Measurements from ENCODE around the gene TMF1. TPM values are rescaled to one million over a fixed set of nuclear protein-coding genes. Genes with fewer than 3 reads are reported as not detected.

TMF1 gene
- 10 to 100 TPM; 57.4 to 58.0 TPM for total RNA-seq

- H3K36me3 Mint-ChIP-seq (ENCODE audit: low read depth), result peaks cover 67% of the 10 kb centered on the region
- peaks cover 54% of the 10 kb centered on the region for H3K4me1 Mint-ChIP-seq
Observed at GRCh38 chr3:69051756-69052471, at the start of gene TMF1. Gene TMF1 (minus strand): TSS chr3:69052333. CDS start chr3:69052086, 247 bp downstream.

GRCh38 chr3:69099576-69099975 lies 47.4 kb upstream of the TMF1 start:
- POLR2A ChIA-PET, result interaction anchor here (0.8 to 2.9 kb wide), 6 partner anchors 8 to 101 kb away, joined by 3 to 10 read pairs (median 5); partner anchors contain the start of gene ARL6IP5
- Mint-ChIP-seq H3K36me3 (ENCODE audit: low read depth) (peaks cover 76% of the 10 kb centered on the region), H3K4me3 (no peak overlapping the region), H3K4me1 (peaks cover 68% of the 10 kb centered on the region), H3K9me3 (no peaks in the 10 kb centered on the region), H3K27ac (no peak overlapping the region), H3K27me3 (no peaks in the 10 kb centered on the region)
- CTCF ChIA-PET, result interaction anchor here (0.7 to 1.0 kb wide), 2 partner anchors 17 to 21 kb away, joined by 3 to 4 read pairs; no protein-coding TSS in a partner anchor
- DNase-seq, result no peak

More at GRCh38 chr3:69051756-69052471, at the start of gene TMF1:
- Mint-ChIP-seq H3K27ac (peak within 1 kb of the TSS; percentile 96), H3K9me3 (no peaks in the 10 kb centered on the region), H3K27me3 (no peaks in the 10 kb centered on the region), H3K4me3 (peak within 1 kb of the TSS; percentile 100)
- peak; percentile 98 for DNase-seq
- POLR2A ChIA-PET, result interaction anchor here (0.8 to 7.2 kb wide), 14 partner anchors 8 to 148 kb away, joined by 3 to 293 read pairs (median 8); partner anchors contain the start of genes ARL6IP5, EOGT and UBA3
- CTCF ChIA-PET, result interaction anchor here (0.7 to 2.9 kb wide), 10 partner anchors 12 to 43 kb away, joined by 3 to 17 read pairs (median 6); partner anchors contain the start of gene UBA3

- Mint-ChIP-seq H3K4me1 (peaks cover 68% of the 10 kb centered on the region), H3K27ac (peak overlapping the region; percentile 17), H3K27me3 (no peaks in the 10 kb centered on the region), H3K36me3 (ENCODE audit: low read depth) (peaks cover 73% of the 10 kb centered on the region), H3K9me3 (no peaks in the 10 kb centered on the region), H3K4me3 (no peak overlapping the region)
- ChIA-PET POLR2A (interaction anchor here (0.6 to 2.9 kb wide), 3 partner anchors 11 to 309 kb away, joined by 3 to 10 read pairs (median 5); partner anchors contain the start of gene ARL6IP5), CTCF (interaction anchor here (0.6 to 0.7 kb wide), 2 partner anchors 33 to 92 kb away, joined by 3 to 4 read pairs; no protein-coding TSS in a partner anchor)
- DNase-seq, result no peak
Observed at GRCh38 chr3:69097407-69098086, 45.4 kb upstream of the TMF1 start.

GRCh38 chr3:69096299-69096698 lies 44.2 kb upstream of the TMF1 start:
- ChIA-PET POLR2A (interaction anchor here (0.9 to 16.3 kb wide), 5 partner anchors 8 to 83 kb away, joined by 3 to 305 read pairs (median 4); partner anchors contain the start of genes ARL6IP5, EOGT and UBA3), CTCF (interaction anchor here (2.2 kb wide), 1 partner anchor 45 kb away, joined by 8 read pairs; the partner anchor contains the start of gene TMF1)
- H3K27me3 Mint-ChIP-seq, result no peaks in the 10 kb centered on the region
- H3K27ac Mint-ChIP-seq, result peak overlapping the region; percentile 88
- peak overlapping the region; percentile 65 for H3K4me3 Mint-ChIP-seq
- no peaks in the 10 kb centered on the region for H3K9me3 Mint-ChIP-seq
- peaks cover 69% of the 10 kb centered on the region for H3K36me3 Mint-ChIP-seq (ENCODE audit: low read depth)
- DNase-seq, result no peak
- H3K4me1 Mint-ChIP-seq, result peaks cover 72% of the 10 kb centered on the region

- peaks cover 68% of the 10 kb centered on the region for H3K36me3 Mint-ChIP-seq (ENCODE audit: low read depth)
Observed at GRCh38 chr3:69095636-69096035, 43.5 kb upstream of the TMF1 start.

GRCh38 chr3:69094467-69095205 lies 42.5 kb upstream of the TMF1 start:
- Mint-ChIP-seq H3K27me3 (no peaks in the 10 kb centered on the region), H3K9me3 (no peaks in the 10 kb centered on the region), H3K27ac (peak overlapping the region; percentile 94), H3K4me3 (peak overlapping the region; percentile 58), H3K36me3 (ENCODE audit: low read depth) (peaks cover 70% of the 10 kb centered on the region), H3K4me1 (peaks cover 79% of the 10 kb centered on the region)
- ChIA-PET CTCF (interaction anchor here (0.7 to 2.9 kb wide), 8 partner anchors 9 to 212 kb away, joined by 3 to 15 read pairs (median 3); partner anchors contain the start of genes ARL6IP5 and TMF1), POLR2A (interaction anchor here (1.0 to 18.0 kb wide), 6 partner anchors 8 to 106 kb away, joined by 3 to 305 read pairs (median 92); partner anchors contain the start of genes ARL6IP5, TMF1 and UBA3)
- no peak for DNase-seq

More at GRCh38 chr3:69095636-69096035, 43.5 kb upstream of the TMF1 start:
- DNase-seq, result peak; percentile 42
- ChIA-PET POLR2A (interaction anchor here (0.9 to 16.3 kb wide), 5 partner anchors 9 to 82 kb away, joined by 3 to 305 read pairs (median 4); partner anchors contain the start of genes ARL6IP5, EOGT and UBA3), CTCF (interaction anchor here (1.1 to 2.9 kb wide), 4 partner anchors 10 to 104 kb away, joined by 3 to 15 read pairs (median 6); partner anchors contain the start of genes ARL6IP5 and TMF1)
- no peaks in the 10 kb centered on the region for H3K27me3 Mint-ChIP-seq
- peak overlapping the region; percentile 65 for H3K4me3 Mint-ChIP-seq
- peaks cover 73% of the 10 kb centered on the region for H3K4me1 Mint-ChIP-seq
- H3K27ac Mint-ChIP-seq, result peak overlapping the region; percentile 88
- H3K9me3 Mint-ChIP-seq, result no peaks in the 10 kb centered on the region

GRCh38 chr3:69092030-69092516 lies 39.9 kb upstream of the TMF1 start:
- no peak for DNase-seq
- H3K4me3 Mint-ChIP-seq, result peak overlapping the region; percentile 58
- H3K36me3 Mint-ChIP-seq (ENCODE audit: low read depth), result peaks cover 74% of the 10 kb centered on the region
- H3K4me1 Mint-ChIP-seq, result peaks cover 83% of the 10 kb centered on the region
- no peaks in the 10 kb centered on the region for H3K27me3 Mint-ChIP-seq
- H3K9me3 Mint-ChIP-seq, result no peaks in the 10 kb centered on the region
- peak overlapping the region; percentile 94 for H3K27ac Mint-ChIP-seq
- ChIA-PET CTCF (interaction anchor here (1.1 to 2.0 kb wide), 8 partner anchors 10 to 78 kb away, joined by 3 to 11 read pairs (median 4); partner anchors contain the start of gene EOGT), POLR2A (interaction anchor here (0.9 to 18.0 kb wide), 12 partner anchors 8 to 113 kb away, joined by 3 to 305 read pairs (median 6); partner anchors contain the start of genes ARL6IP5, EOGT, TMF1 and UBA3)

DNA sequence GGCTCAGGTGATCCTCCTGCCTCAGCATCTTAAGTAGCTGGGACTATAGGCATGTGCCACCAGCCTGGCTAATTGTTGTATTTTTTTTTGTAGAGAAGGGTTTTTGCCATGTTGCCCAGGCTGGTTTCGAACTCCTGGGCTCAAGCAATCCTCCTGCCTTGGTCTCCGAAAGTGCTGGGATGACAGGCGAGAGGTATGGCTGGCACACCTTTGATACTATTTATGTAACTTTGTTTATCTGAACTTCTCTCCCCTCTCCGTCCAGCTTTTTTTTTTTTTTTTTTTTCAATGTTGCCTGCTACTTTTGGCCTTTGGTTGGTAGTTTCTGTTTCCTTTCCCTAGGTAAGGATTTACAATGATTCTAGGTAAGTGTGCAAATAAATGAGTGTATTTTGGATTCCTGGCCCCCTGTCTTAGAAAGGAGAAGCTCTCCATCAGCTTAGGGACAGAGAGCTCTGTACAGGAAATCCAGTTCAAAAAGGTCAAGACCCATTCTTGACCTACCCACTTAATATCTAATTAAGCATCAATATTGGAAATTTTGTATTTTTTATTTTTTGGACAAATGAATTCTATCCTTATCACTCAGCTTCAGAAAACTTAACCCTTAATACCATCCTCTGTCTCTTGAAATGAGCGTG lies 39.4 kb upstream of the TMF1 start:
- no peaks in the 10 kb centered on the region for H3K27me3 Mint-ChIP-seq
- H3K36me3 Mint-ChIP-seq (ENCODE audit: low read depth), result peaks cover 76% of the 10 kb centered on the region
- H3K9me3 Mint-ChIP-seq, result no peaks in the 10 kb centered on the region
- no peak for DNase-seq
- POLR2A ChIA-PET, result interaction anchor here (0.9 to 18.0 kb wide), 12 partner anchors 9 to 113 kb away, joined by 3 to 305 read pairs (median 6); partner anchors contain the start of genes ARL6IP5, EOGT, TMF1 and UBA3
- H3K4me3 Mint-ChIP-seq, result peak overlapping the region; percentile 58
- H3K4me1 Mint-ChIP-seq, result peaks cover 78% of the 10 kb centered on the region
- H3K27ac Mint-ChIP-seq, result peak overlapping the region; percentile 94
- CTCF ChIA-PET, result interaction anchor here (0.6 to 2.0 kb wide), 9 partner anchors 9 to 78 kb away, joined by 3 to 11 read pairs (median 3); partner anchors contain the start of gene EOGT

DNA sequence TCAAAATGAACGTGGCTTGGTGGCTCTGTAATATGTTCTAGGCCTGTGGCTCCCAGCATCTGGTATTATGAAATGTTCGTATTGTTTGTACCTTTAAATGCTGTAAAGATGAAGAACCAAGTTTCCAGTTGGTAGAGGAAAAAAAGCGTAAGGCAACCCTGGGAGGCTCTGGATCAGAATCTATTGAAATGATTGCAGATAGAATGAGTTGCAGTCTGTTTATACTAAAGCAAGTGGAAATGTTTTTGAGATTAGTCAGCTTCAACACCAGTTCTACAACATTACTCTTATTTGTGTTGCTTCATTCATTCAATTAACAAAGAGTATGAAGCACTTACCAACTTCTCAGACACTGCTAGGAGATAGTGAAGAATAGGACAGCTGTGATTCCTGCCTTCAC lies 37.9 kb upstream of the TMF1 start:
- Mint-ChIP-seq H3K9me3 (no peaks in the 10 kb centered on the region), H3K4me3 (peak overlapping the region; percentile 22), H3K4me1 (peaks cover 67% of the 10 kb centered on the region), H3K27ac (peak overlapping the region; percentile 70), H3K36me3 (ENCODE audit: low read depth) (peaks cover 76% of the 10 kb centered on the region), H3K27me3 (no peaks in the 10 kb centered on the region)
- ChIA-PET POLR2A (interaction anchor here (1.0 to 18.0 kb wide), 8 partner anchors 8 to 110 kb away, joined by 3 to 305 read pairs (median 30); partner anchors contain the start of genes ARL6IP5, EOGT, TMF1 and UBA3), CTCF (interaction anchor here (1.2 to 2.1 kb wide), 3 partner anchors 38 to 40 kb away, joined by 4 to 6 read pairs (median 5); partner anchors contain the start of gene TMF1)
- DNase-seq, result no peak

DNA sequence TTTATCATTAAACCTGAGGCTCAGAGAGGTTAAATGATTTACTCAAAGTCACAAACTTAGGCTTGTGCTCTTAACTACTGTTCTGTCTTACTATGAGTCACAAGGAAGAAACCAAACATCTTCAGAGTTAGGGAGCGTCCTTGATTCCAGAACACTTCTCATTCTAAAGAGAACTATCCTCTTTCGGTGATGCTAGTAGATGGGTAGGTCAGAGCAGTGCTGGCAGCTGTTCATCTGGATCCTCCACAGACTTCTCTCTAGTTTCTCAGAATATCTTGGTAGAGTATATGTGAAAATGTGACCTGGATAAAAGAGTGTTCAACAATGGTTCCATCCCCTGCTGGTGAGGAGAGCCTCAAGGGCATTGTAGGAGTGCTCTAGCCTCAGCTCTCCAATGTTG lies 35.9 kb upstream of the TMF1 start:
- Mint-ChIP-seq H3K27ac (peak overlapping the region; percentile 77), H3K4me3 (peak overlapping the region; percentile 91), H3K9me3 (no peaks in the 10 kb centered on the region), H3K27me3 (no peaks in the 10 kb centered on the region), H3K4me1 (peaks cover 65% of the 10 kb centered on the region), H3K36me3 (ENCODE audit: low read depth) (peaks cover 62% of the 10 kb centered on the region)
- POLR2A ChIA-PET, result interaction anchor here (1.3 to 18.0 kb wide), 5 partner anchors 6 to 37 kb away, joined by 5 to 305 read pairs (median 145); partner anchors contain the start of genes ARL6IP5, TMF1 and UBA3
- DNase-seq, result no peak
- CTCF ChIA-PET, result interaction anchor here (1.7 to 2.8 kb wide), 2 partner anchors 36 to 74 kb away, joined by 8 to 17 read pairs; partner anchors contain the start of genes EOGT and TMF1

Measured in activated CD4-positive, alpha-beta memory T cell treated with anti-CD3 and anti-CD28 coated beads, Interleukin-2, amount 10 ng/mL, durations not matched to agents 7 days and 5 days (primary cell).